ENCODE results near the gene BOC. TPM values are rescaled to one million over a fixed set of nuclear protein-coding genes. Genes with fewer than 3 reads are reported as not detected.

BOC gene
- total and polyA plus RNA-seq, 2 of the 13 experiments (the other 11 are each of a cell fraction or from before 2014, with no cell fraction given) = 0.04 TPM; not detected in 1

DNA sequence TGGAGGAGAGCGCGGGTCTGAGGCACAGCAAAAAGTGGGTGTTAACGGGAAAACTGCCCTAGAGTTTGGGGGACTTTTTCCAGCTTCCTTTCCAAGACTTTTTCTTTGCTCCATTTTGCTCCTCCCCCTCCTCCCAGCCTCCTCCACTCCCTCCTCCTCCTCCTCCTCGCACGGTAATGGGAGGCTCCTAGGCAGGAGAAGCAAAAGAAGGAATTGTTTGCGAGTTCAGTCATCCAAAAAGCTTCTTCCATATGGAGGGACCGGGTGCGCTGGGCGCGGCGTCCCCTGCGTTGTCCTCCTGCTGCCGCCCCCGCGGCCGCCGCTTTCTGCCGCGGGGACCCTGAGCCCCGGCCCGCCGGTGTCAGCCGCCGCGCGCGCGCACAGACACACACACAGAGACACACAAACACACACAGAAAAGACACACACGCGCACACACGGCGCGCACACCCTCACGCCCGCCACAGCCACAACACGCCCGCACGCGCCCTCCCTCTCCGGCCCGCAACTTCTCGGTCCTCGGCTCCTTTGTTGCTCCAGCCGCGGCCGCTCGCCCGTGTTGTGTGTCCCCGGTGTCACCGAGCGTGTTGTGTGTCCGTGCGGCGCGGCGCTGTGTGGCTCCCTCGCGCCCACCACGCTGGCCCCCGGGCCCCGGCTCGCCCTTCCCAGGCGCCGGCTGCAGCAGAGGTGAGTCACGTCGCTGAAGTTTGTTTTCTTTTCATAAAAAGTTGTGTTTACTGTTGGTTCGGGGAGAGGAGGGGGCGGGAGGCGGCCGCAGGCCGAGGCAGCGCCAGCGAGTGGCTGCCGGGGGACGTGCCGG, at the start of gene BOC (continued):
- TF ChIP-seq, protein P1, sequence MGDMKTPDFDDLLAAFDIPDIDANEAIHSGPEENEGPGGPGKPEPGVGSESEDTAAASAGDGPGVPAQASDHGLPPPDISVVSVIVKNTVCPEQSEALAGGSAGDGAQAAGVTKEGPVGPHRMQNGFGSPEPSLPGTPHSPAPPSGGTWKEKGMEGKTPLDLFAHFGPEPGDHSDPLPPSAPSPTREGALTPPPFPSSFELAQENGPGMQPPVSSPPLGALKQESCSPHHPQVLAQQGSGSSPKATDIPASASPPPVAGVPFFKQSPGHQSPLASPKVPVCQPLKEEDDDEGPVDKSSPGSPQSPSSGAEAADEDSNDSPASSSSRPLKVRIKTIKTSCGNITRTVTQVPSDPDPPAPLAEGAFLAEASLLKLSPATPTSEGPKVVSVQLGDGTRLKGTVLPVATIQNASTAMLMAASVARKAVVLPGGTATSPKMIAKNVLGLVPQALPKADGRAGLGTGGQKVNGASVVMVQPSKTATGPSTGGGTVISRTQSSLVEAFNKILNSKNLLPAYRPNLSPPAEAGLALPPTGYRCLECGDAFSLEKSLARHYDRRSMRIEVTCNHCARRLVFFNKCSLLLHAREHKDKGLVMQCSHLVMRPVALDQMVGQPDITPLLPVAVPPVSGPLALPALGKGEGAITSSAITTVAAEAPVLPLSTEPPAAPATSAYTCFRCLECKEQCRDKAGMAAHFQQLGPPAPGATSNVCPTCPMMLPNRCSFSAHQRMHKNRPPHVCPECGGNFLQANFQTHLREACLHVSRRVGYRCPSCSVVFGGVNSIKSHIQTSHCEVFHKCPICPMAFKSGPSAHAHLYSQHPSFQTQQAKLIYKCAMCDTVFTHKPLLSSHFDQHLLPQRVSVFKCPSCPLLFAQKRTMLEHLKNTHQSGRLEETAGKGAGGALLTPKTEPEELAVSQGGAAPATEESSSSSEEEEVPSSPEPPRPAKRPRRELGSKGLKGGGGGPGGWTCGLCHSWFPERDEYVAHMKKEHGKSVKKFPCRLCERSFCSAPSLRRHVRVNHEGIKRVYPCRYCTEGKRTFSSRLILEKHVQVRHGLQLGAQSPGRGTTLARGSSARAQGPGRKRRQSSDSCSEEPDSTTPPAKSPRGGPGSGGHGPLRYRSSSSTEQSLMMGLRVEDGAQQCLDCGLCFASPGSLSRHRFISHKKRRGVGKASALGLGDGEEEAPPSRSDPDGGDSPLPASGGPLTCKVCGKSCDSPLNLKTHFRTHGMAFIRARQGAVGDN (CRISPR knock-in tag; IDR thresholded peaks at IDR 0.05) = peak; percentile 41; the same call in 1 of the 2 replicates
- TF ChIP-seq AGO2 (optimal IDR thresholded peaks at IDR 0.05; ENCODE audit: low read depth, low read length) (no peak), ETV6 (CRISPR knock-in tag; conservative IDR thresholded peaks at IDR 0.05) (no peak), TAF1 (CRISPR knock-in tag; IDR thresholded peaks at IDR 0.05) (no peak), ZNF557 (CRISPR knock-in tag; IDR thresholded peaks at IDR 0.05) (no peak), HOXA3 (CRISPR knock-in tag; IDR thresholded peaks at IDR 0.05) (no peak), TBX2 (CRISPR knock-in tag; IDR thresholded peaks at IDR 0.05; ENCODE audit: borderline replicate concordance) (no peak), ZNF792 (CRISPR knock-in tag; IDR thresholded peaks at IDR 0.05) (no peak), ZNF569 (CRISPR knock-in tag; IDR thresholded peaks at IDR 0.05; ENCODE audit: borderline replicate concordance) (no peak), SIN3B (IDR thresholded peaks at IDR 0.05; ENCODE audit: low read length) (no peak), NONO (IDR thresholded peaks at IDR 0.05) (no peak), NONO (CRISPR knock-in tag; conservative IDR thresholded peaks at IDR 0.05) (no peak)
- TF ChIP-seq, protein P2, sequence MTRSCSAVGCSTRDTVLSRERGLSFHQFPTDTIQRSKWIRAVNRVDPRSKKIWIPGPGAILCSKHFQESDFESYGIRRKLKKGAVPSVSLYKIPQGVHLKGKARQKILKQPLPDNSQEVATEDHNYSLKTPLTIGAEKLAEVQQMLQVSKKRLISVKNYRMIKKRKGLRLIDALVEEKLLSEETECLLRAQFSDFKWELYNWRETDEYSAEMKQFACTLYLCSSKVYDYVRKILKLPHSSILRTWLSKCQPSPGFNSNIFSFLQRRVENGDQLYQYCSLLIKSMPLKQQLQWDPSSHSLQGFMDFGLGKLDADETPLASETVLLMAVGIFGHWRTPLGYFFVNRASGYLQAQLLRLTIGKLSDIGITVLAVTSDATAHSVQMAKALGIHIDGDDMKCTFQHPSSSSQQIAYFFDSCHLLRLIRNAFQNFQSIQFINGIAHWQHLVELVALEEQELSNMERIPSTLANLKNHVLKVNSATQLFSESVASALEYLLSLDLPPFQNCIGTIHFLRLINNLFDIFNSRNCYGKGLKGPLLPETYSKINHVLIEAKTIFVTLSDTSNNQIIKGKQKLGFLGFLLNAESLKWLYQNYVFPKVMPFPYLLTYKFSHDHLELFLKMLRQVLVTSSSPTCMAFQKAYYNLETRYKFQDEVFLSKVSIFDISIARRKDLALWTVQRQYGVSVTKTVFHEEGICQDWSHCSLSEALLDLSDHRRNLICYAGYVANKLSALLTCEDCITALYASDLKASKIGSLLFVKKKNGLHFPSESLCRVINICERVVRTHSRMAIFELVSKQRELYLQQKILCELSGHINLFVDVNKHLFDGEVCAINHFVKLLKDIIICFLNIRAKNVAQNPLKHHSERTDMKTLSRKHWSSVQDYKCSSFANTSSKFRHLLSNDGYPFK (CRISPR knock-in tag; IDR thresholded peaks at IDR 0.05; ENCODE audit: borderline replicate concordance) = no peak
- TF ChIP-seq, protein P3, sequence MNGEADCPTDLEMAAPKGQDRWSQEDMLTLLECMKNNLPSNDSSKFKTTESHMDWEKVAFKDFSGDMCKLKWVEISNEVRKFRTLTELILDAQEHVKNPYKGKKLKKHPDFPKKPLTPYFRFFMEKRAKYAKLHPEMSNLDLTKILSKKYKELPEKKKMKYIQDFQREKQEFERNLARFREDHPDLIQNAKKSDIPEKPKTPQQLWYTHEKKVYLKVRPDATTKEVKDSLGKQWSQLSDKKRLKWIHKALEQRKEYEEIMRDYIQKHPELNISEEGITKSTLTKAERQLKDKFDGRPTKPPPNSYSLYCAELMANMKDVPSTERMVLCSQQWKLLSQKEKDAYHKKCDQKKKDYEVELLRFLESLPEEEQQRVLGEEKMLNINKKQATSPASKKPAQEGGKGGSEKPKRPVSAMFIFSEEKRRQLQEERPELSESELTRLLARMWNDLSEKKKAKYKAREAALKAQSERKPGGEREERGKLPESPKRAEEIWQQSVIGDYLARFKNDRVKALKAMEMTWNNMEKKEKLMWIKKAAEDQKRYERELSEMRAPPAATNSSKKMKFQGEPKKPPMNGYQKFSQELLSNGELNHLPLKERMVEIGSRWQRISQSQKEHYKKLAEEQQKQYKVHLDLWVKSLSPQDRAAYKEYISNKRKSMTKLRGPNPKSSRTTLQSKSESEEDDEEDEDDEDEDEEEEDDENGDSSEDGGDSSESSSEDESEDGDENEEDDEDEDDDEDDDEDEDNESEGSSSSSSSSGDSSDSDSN (CRISPR knock-in tag; IDR thresholded peaks at IDR 0.05) = no peak; the same call in 1 of the 2 replicates
- TF ChIP-seq, protein P4, sequence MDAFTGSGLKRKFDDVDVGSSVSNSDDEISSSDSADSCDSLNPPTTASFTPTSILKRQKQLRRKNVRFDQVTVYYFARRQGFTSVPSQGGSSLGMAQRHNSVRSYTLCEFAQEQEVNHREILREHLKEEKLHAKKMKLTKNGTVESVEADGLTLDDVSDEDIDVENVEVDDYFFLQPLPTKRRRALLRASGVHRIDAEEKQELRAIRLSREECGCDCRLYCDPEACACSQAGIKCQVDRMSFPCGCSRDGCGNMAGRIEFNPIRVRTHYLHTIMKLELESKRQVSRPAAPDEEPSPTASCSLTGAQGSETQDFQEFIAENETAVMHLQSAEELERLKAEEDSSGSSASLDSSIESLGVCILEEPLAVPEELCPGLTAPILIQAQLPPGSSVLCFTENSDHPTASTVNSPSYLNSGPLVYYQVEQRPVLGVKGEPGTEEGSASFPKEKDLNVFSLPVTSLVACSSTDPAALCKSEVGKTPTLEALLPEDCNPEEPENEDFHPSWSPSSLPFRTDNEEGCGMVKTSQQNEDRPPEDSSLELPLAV (CRISPR knock-in tag; conservative IDR thresholded peaks at IDR 0.05; ENCODE audit: low read depth) = no peak
- TF ChIP-seq, protein P5, sequence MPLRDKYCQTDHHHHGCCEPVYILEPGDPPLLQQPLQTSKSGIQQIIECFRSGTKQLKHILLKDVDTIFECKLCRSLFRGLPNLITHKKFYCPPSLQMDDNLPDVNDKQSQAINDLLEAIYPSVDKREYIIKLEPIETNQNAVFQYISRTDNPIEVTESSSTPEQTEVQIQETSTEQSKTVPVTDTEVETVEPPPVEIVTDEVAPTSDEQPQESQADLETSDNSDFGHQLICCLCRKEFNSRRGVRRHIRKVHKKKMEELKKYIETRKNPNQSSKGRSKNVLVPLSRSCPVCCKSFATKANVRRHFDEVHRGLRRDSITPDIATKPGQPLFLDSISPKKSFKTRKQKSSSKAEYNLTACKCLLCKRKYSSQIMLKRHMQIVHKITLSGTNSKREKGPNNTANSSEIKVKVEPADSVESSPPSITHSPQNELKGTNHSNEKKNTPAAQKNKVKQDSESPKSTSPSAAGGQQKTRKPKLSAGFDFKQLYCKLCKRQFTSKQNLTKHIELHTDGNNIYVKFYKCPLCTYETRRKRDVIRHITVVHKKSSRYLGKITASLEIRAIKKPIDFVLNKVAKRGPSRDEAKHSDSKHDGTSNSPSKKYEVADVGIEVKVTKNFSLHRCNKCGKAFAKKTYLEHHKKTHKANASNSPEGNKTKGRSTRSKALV (CRISPR knock-in tag; IDR thresholded peaks at IDR 0.05) = peak; percentile 48; the same call in 1 of the 2 replicates

Measured in HepG2 (cell line).